ENCODE measurements around the gene MYOD1. TPM values are rescaled to one million over a fixed set of nuclear protein-coding genes. Genes with fewer than 3 reads are reported as not detected.

MYOD1 gene
- total and polyA plus RNA-seq, 9 of the 15 experiments (the other 6 are each of a cell fraction or from before 2014, with no cell fraction given), result not detected

GRCh38 chr11:17693531-17693930 is 25.8 kb upstream of the MYOD1 start:
- Histone ChIP-seq H3K9ac (ENCODE audit: insufficient read depth in 1 of 2, low read depth in 2 of 2, low read length in 2 of 2) (no peak overlapping the region), H3K27me3 (ENCODE audit: control insufficient read depth in 2 of 2, insufficient read depth in 2 of 2, low read length in 2 of 2) (peaks cover 36 to 55% of the 10 kb centered on the region in 2 experiments), H3K4me3 (no peak overlapping the region), H3K4me1 (replicated peaks in 1 of 2; ENCODE audit: control insufficient read depth in 2 of 2, insufficient read depth in 2 of 2, low read length in 2 of 2) (peaks cover 0 to 8% of the 10 kb centered on the region in 2 experiments; a peak in 1 of 5 replicates), H3K9me1 (ENCODE audit: control insufficient read depth, insufficient read depth, low read length) (no peaks in the 10 kb centered on the region), H4K20me1 (replicated peaks; ENCODE audit: control insufficient read depth, insufficient read depth, low read length) (no peaks in the 10 kb centered on the region), H3K79me2 (ENCODE audit: control insufficient read depth, insufficient read depth, low read length) (no peaks in the 10 kb centered on the region), H3K36me3 (ENCODE audit: control insufficient read depth, insufficient read depth, low read length) (no peaks in the 10 kb centered on the region), H3K9me3 (replicated peaks; ENCODE audit: control insufficient read depth, insufficient read depth, low read depth, low read length) (no peaks in the 10 kb centered on the region), H3K4me2 (ENCODE audit: insufficient read depth, low read length) (no peak overlapping the region), H2AFZ (ENCODE audit: low read depth, low read length) (no peak overlapping the region), H3K27ac (ENCODE audit: extremely low read depth, low read depth, low read length) (no peak overlapping the region)
- POLR2A ChIA-PET, result interaction anchor here (0.9 kb wide), 1 partner anchor 11 kb away, joined by 7 read pairs; no protein-coding TSS in a partner anchor
- CTCF ChIA-PET (ENCODE audit: low intra/inter-chr PET ratio), result no interaction called here
- BruUV-seq (replicated peaks), result no TSS peak
- no peak for ATAC-seq
- DNase-seq (ENCODE audit: extremely low read depth in 1 of 4, low spot score in 3 of 4), result no peak
- intact Hi-C loops (cut with micrococcal nuclease) (no loop called here), in situ Hi-C loops (cut with MboI) (no loop called here)
- FAIRE-seq, result no peak
- TF ChIP-seq TRIM24 (IDR thresholded peaks at IDR 0.05) (no peak), CHCHD3 (CRISPR knock-in tag; IDR thresholded peaks at IDR 0.05) (no peak), SIRT6 (IDR thresholded peaks at IDR 0.05; ENCODE audit: low read depth, low read length) (no peak), CCNT2 (IDR thresholded peaks at IDR 0.05; ENCODE audit: borderline replicate concordance, extremely low read depth, insufficient read length, low read depth, low read length) (no peak), POU5F1 (IDR thresholded peaks at IDR 0.05; ENCODE audit: borderline replicate concordance, low read depth, low read length, partially characterized antibody) (no peak), HNRNPK (IDR thresholded peaks at IDR 0.05; ENCODE audit: low read depth, low read length, poor library complexity, severe bottlenecking) (no peak), KLF10 (CRISPR knock-in tag; IDR thresholded peaks at IDR 0.05) (no peak), ZNF561 (CRISPR knock-in tag; conservative IDR thresholded peaks at IDR 0.05) (no peak), MYBL2 (IDR thresholded peaks at IDR 0.05; ENCODE audit: low read depth) (no peak), MYBL2 (CRISPR knock-in tag; IDR thresholded peaks at IDR 0.05; ENCODE audit: borderline replicate concordance) (no peak), PCBP2 (IDR thresholded peaks at IDR 0.05; ENCODE audit: low read depth, low read length, poor library complexity, severe bottlenecking) (no peak), PRPF4 (IDR thresholded peaks at IDR 0.05; ENCODE audit: insufficient read depth, low read depth, low read length, poor library complexity, severe bottlenecking) (no peak), SLC30A9 (CRISPR knock-in tag; IDR thresholded peaks at IDR 0.05) (no peak), IRF2 (CRISPR knock-in tag; IDR thresholded peaks at IDR 0.05) (no peak)
- TF ChIP-seq, protein P1, sequence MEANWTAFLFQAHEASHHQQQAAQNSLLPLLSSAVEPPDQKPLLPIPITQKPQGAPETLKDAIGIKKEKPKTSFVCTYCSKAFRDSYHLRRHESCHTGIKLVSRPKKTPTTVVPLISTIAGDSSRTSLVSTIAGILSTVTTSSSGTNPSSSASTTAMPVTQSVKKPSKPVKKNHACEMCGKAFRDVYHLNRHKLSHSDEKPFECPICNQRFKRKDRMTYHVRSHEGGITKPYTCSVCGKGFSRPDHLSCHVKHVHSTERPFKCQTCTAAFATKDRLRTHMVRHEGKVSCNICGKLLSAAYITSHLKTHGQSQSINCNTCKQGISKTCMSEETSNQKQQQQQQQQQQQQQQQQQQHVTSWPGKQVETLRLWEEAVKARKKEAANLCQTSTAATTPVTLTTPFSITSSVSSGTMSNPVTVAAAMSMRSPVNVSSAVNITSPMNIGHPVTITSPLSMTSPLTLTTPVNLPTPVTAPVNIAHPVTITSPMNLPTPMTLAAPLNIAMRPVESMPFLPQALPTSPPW (CRISPR knock-in tag; IDR thresholded peaks at IDR 0.05), result no peak
- 0% methylated on average over 4 of the region's 4 CpGs for WGBS (ENCODE audit: insufficient coverage, low coverage, missing lambda C conversion rate)
